Measurements from ENCODE around the gene PRDM12.

- TF ChIP-seq CTCF (IDR thresholded peaks at IDR 0.05 in 8 of 11, conservative IDR thresholded peaks at IDR 0.05 in 3 of 11) (no peak), POLR2AphosphoS5 (IDR thresholded peaks at IDR 0.05) (no peak), POLR2A (IDR thresholded peaks at IDR 0.05) (no peak)
These were observed 17.5 kb downstream of the PRDM12 start for GRCh38 chr9:130681769-130682420.

Data from spleen (tissue), 7 donors.